ENCODE results near the gene PAF1.

DNA sequence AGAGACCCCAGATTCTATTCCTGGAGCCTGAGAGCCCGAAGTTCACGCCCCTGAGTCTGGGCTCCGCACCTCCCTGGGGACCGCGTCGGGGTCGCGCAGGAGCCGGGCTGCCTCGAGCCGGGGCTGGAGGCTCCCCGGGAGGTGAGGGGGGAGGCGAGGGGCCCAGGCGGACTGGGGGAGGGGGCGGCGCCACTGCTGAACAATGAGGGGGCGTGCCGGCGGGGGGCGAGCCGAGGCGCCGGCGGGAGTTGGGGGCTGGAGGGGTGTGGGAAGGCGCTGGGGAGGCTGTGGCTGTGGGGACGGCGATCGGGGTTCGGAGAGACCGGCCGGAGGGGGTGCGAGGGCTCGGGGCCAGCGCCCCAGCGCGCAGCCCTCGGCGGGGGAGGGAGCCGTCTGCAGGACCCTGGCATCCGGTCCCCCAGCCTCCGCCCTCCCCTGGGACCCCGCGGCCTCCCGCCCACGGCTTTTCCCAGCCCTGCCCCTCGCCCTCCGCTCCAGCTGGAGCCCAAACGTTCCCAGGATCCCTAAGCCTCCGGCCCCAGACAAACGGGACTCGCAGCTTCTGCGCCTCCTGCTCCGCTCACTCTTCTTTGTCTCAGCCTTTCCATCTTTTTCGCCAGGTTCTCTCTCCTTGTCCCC, 22.5 kb upstream of the PAF1 start:
- no peak for TF ChIP-seq KDM4B (CRISPR knock-in tag; IDR thresholded peaks at IDR 0.05)
- no peak for TF ChIP-seq POLR2A (IDR thresholded peaks at IDR 0.05; ENCODE audit: insufficient read depth in 1 of 2, low read depth in 2 of 2, low read length in 2 of 2)
- TF ChIP-seq YY1 (IDR thresholded peaks at IDR 0.05; ENCODE audit: insufficient read depth, insufficient replicate concordance, low read depth, low read length) = no peak
- TF ChIP-seq MAFK (conservative IDR thresholded peaks at IDR 0.05 in 1 of 2, IDR thresholded peaks at IDR 0.05 in 1 of 2; ENCODE audit: low read length in 2 of 2) = no peak
- no peak for TF ChIP-seq ELF1 (CRISPR knock-in tag; IDR thresholded peaks at IDR 0.05)
- TF ChIP-seq ZFP1 (CRISPR knock-in tag; IDR thresholded peaks at IDR 0.05) = no peak
- TF ChIP-seq ZC3H4 (CRISPR knock-in tag; IDR thresholded peaks at IDR 0.05; ENCODE audit: borderline replicate concordance) = no peak
- TF ChIP-seq, protein P1, sequence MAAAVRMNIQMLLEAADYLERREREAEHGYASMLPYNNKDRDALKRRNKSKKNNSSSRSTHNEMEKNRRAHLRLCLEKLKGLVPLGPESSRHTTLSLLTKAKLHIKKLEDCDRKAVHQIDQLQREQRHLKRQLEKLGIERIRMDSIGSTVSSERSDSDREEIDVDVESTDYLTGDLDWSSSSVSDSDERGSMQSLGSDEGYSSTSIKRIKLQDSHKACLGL (CRISPR knock-in tag; IDR thresholded peaks at IDR 0.05) = no peak
- peak; percentile 30; the same call in 1 of the 2 replicates for TF ChIP-seq TAF1 (CRISPR knock-in tag; IDR thresholded peaks at IDR 0.05)
- no peak for TF ChIP-seq CTCF (CRISPR knock-in tag; IDR thresholded peaks at IDR 0.05)
- TF ChIP-seq ZEB1 (IDR thresholded peaks at IDR 0.05; ENCODE audit: insufficient replicate concordance, low read depth) = no peak
- TF ChIP-seq CHD4 (IDR thresholded peaks at IDR 0.05; ENCODE audit: borderline replicate concordance, low read length) = no peak
- no peak for TF ChIP-seq ATF6 (CRISPR knock-in tag; conservative IDR thresholded peaks at IDR 0.05)
- no peak for TF ChIP-seq HBP1 (CRISPR knock-in tag; IDR thresholded peaks at IDR 0.05; ENCODE audit: low read depth)

All from HepG2 (cell line).